BLaER1 treated with 17β-estradiol and CSF1 and Interleukin-3, amounts not matched to agents 10 nM and 100 nM (cell line): Measurements from ENCODE around the gene TMC4.

Experiments used
- H3K27ac ChIP-seq, 11 experiments: shearing (Covaris generic); formaldehyde crosslinking; 2 replicates each; pipeline ENCODE4 v1.8.1; 2022
- H3K27me3 ChIP-seq, 11 experiments: shearing (Covaris generic); formaldehyde crosslinking; 2 replicates each; pipeline ENCODE4 v1.8.1; 2022
- H3K36me3 ChIP-seq, 11 experiments: shearing (Covaris generic); formaldehyde crosslinking; 2 replicates each; pipeline ENCODE4 v1.8.1; 2022
- H3K4me1 ChIP-seq, 10 experiments: shearing (Covaris generic); formaldehyde crosslinking; 2 replicates each; pipeline ENCODE4 v1.8.1; 2022
- H3K4me2 ChIP-seq, 11 experiments: shearing (Covaris generic); formaldehyde crosslinking; 2 replicates each; pipeline ENCODE4 v1.8.1; 2022
- H3K4me3 ChIP-seq, 10 experiments: shearing (Covaris generic); formaldehyde crosslinking; 2 replicates each; pipeline ENCODE4 v1.8.1; 2022
- H3K9ac ChIP-seq, 11 experiments: shearing (Covaris generic); formaldehyde crosslinking; 2 replicates each; pipeline ENCODE4 v1.8.1; 2022
- H3K9me3 ChIP-seq, 11 experiments: shearing (Covaris generic); formaldehyde crosslinking; replicated peaks in 1 of 11; 2 replicates each; pipeline ENCODE4 v1.8.1; 2022
- H4K20me1 ChIP-seq, 11 experiments: shearing (Covaris generic); formaldehyde crosslinking; 2 replicates each; pipeline ENCODE4 v1.8.1; 2022
- Cebpa-rat ChIP-seq, 11 experiments: shearing (Covaris generic); IDR thresholded peaks; 2 replicates each; pipeline ENCODE4 v1.8.1; 2022

Gene TMC4

GRCh38 chr19:54128441-54128725, 44.6 kb downstream of the TMC4 start:
- Histone ChIP-seq H3K9ac (no peak overlapping the region), H3K4me2 (no peak overlapping the region), H3K4me3 (no peak overlapping the region), H3K4me1 (no peaks in the 10 kb centered on the region), H3K36me3 (peaks cover 81 to 100% (median 90%) of the 10 kb centered on the region in 11 experiments), H3K9me3 (no peaks in the 10 kb centered on the region), H3K27me3 (no peaks in the 10 kb centered on the region), H4K20me1 (peaks cover 0 to 47% (median 0%) of the 10 kb centered on the region in 11 experiments; a peak in 5 of 22 replicates), H3K27ac (no peak overlapping the region)
- TF ChIP-seq Cebpa-rat (IDR thresholded peaks at IDR 0.05): no peak

DNA sequence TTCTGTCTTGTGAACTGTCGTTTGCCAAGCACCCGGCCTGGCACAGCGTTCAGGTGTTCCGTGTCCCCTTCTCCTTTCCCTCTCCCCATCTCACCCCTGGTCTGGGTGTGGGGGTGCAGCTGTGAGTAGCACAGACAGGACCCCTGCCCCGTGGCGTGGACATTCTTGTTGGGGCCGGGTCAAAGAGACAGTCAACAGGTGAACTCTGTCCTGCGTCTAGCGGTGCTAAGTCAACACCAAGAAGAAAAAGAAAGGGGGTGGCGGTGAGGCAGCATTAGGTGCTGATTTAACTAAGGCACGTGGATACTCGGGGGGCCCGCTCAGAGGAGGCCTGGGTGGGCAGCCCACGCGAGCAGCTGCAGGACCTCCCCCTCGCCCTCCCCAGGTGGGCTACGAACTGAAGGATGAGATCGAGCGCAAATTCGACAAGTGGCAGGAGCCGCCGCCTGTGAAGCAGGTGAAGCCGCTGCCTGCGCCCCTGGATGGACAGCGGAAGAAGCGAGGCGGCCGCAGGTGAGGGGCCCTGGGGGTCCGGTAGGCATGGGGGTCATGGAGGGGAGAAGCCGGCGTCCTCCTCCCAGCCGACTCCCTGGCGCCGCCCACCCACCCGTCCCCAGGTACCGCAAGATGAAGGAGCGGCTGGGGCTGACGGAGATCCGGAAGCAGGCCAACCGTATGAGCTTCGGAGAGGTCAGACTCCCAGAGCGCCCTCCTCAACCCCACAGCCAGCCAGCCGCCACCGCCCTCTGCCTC, 45.1 kb downstream of the TMC4 start:
- Histone ChIP-seq H3K9ac (no peak overlapping the region), H3K36me3 (peaks cover 86 to 100% (median 92%) of the 10 kb centered on the region in 11 experiments), H3K9me3 (no peaks in the 10 kb centered on the region), H3K4me3 (no peak overlapping the region), H3K4me2 (no peak overlapping the region), H3K27me3 (no peaks in the 10 kb centered on the region), H4K20me1 (peaks cover 0 to 48% (median 2%) of the 10 kb centered on the region in 11 experiments; a peak in 5 of 22 replicates), H3K27ac (no peak overlapping the region), H3K4me1 (no peaks in the 10 kb centered on the region)
- no peak for TF ChIP-seq Cebpa-rat (IDR thresholded peaks at IDR 0.05)

DNA sequence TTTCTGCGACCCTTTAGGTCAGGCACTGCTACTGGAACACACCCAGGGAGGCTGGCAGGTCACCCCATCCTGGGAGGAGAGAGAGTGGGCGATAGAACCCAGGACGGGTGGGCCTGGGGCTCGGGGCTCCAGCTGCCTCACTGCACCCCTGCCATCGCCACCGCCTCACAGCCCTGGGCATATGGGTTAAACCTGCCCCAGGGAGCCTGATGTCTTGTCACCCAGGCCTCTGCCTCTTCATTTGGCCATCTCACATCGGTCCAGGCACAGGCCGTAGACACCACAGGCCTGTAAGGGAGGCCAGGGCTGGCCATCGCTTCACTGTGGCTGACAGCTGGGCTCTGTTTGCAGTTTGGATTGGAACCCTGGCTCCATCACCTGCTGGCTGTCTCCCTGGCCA, 47.2 kb downstream of the TMC4 start:
- H3K4me1 ChIP-seq: no peaks in the 10 kb centered on the region
- no peak overlapping the region for H3K4me2 ChIP-seq
- peaks cover 88 to 98% (median 93%) of the 10 kb centered on the region in 11 experiments for H3K36me3 ChIP-seq
- H3K4me3 ChIP-seq: no peak overlapping the region
- H3K27ac ChIP-seq: no peak overlapping the region
- H3K27me3 ChIP-seq: no peaks in the 10 kb centered on the region
- peaks cover 0 to 42% (median 6%) of the 10 kb centered on the region in 11 experiments; a peak in 4 of 22 replicates for H4K20me1 ChIP-seq
- H3K9ac ChIP-seq: 0 out of 22 replicates have a peak overlapping the region, but pooled peaks of 1 of the 11 experiments have one; percentile 6
- no peaks in the 10 kb centered on the region for H3K9me3 ChIP-seq
- TF ChIP-seq Cebpa-rat (IDR thresholded peaks at IDR 0.05): no peak

- Histone ChIP-seq H3K4me1 (no peaks in the 10 kb centered on the region), H3K27me3 (no peaks in the 10 kb centered on the region), H3K27ac (no peak overlapping the region), H4K20me1 (peaks cover 0 to 41% (median 10%) of the 10 kb centered on the region in 11 experiments; a peak in 5 of 22 replicates), H3K4me2 (no peak overlapping the region), H3K4me3 (no peak overlapping the region), H3K9me3 (no peaks in the 10 kb centered on the region), H3K36me3 (peaks cover 94 to 100% (median 98%) of the 10 kb centered on the region in 11 experiments), H3K9ac (no peak overlapping the region)
- TF ChIP-seq Cebpa-rat (IDR thresholded peaks at IDR 0.05): no peak
These were observed 48.6 kb downstream of the TMC4 start for GRCh38 chr19:54124393-54124792.

DNA sequence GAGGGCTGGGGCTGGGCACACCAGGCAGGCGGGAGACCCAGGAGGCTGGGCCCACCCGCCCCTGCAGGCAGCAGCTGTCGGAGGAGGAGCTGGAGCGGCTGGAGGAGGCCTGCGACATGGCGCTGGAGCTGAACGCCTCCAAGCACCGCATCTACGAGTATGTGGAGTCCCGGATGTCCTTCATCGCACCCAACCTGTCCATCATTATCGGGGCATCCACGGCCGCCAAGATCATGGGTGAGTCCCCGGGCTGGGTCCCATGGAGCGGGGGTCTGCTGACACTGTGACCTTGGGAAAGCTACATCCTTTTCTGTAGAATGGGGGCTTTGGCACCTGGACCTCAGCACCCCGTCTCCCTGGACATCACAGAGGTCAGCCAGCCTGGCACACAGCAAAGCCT, 49.3 kb downstream of the TMC4 start:
- no peak for TF ChIP-seq Cebpa-rat (IDR thresholded peaks at IDR 0.05)
- H3K27me3 ChIP-seq: no peaks in the 10 kb centered on the region
- H3K36me3 ChIP-seq: peaks cover 93 to 100% (median 97%) of the 10 kb centered on the region in 11 experiments
- H4K20me1 ChIP-seq: peaks cover 0 to 42% (median 8%) of the 10 kb centered on the region in 11 experiments; a peak in 5 of 22 replicates
- no peak overlapping the region for H3K27ac ChIP-seq
- H3K9me3 ChIP-seq: no peaks in the 10 kb centered on the region
- H3K9ac ChIP-seq: no peak overlapping the region
- no peak overlapping the region for H3K4me2 ChIP-seq
- H3K4me3 ChIP-seq: no peak overlapping the region
- no peaks in the 10 kb centered on the region for H3K4me1 ChIP-seq

- H4K20me1 ChIP-seq: peaks cover 0 to 43% (median 15%) of the 10 kb centered on the region in 11 experiments; a peak in 7 of 22 replicates
- H3K4me3 ChIP-seq: no peak overlapping the region
- no peak overlapping the region for H3K9ac ChIP-seq
- no peak overlapping the region for H3K27ac ChIP-seq
- no peaks in the 10 kb centered on the region for H3K27me3 ChIP-seq
- peaks cover 79 to 90% (median 83%) of the 10 kb centered on the region in 11 experiments for H3K36me3 ChIP-seq
- H3K4me1 ChIP-seq: peaks cover 9 to 11% (median 10%) of the 10 kb centered on the region in 10 experiments
- no peak overlapping the region for H3K4me2 ChIP-seq
- no peak for TF ChIP-seq Cebpa-rat (IDR thresholded peaks at IDR 0.05)
- no peaks in the 10 kb centered on the region for H3K9me3 ChIP-seq
These were observed 51.7 kb downstream of the TMC4 start for GRCh38 chr19:54121259-54121658.

DNA sequence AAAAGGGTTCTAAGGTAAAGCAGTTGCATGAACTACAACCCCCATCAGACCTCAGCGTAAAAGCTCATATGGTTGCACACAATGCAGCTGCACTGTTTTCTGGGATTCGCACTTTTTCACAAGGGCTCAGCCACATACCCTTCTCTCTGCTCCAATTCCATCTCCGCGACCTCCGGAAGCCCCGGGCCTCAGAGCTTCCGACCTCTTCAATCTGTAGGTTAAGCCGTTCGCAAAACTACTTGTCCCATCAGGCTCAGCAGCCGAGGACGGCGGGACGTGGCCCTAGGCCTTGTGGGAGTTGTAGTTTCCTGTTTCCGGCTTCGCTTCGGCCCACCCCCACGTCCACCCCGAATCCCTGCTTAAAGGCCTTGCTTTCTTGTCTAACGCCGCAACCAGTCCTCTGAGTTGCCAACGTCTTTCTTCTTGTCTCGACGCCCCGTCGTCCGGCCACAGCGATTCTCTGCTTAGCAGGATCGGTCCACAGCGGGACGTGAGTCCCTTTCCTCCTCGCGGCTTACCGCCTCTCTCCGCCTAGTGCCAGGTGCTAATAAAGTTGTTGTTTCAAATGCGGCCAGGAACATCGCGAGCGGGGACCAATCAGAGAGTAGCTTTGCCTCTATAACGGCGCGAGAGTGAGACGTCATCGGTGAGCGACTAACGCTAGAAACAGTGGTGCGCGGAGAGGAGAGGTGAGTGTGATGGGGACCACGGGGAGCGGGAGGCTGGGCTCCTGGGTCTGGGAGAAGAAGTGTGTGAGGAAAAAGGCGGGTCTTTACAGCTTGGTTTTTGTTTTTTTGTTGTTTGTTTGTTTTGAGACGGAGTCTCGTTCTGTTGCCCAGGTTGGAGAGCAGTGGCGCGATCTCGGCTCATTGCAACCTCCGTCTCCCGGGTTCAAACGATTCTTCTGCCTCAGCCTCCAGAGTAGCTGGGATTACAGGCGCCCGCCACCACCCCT, 57.6 kb downstream of the TMC4 start, which contains the start of the genes PRPF31 and TFPT:
PRPF31 (plus strand) TSS at position 646 of the 955 bp plus-strand sequence. CDS start 2,525 bp downstream, outside the sequence.
TFPT (minus strand) TSS at position 549 of the 955 bp plus-strand sequence; CDS start at position 161, 388 bp downstream.
- Histone ChIP-seq H3K4me2 (peak within 1 kb of the TSS; percentile 89 to 98 (median 95)), H3K9ac (peak within 1 kb of the TSS; percentile 84 to 95 (median 90)), H4K20me1 (peaks cover 0 to 71% (median 29%) of the 10 kb centered on the region in 11 experiments; a peak in 15 of 22 replicates), H3K4me1 (peaks cover 20 to 30% (median 24%) of the 10 kb centered on the region in 10 experiments), H3K27me3 (no peaks in the 10 kb centered on the region), H3K27ac (peak within 1 kb of the TSS; percentile 82 to 93 (median 91)), H3K4me3 (peak within 1 kb of the TSS; percentile 74 to 93 (median 87)), H3K9me3 (no peaks in the 10 kb centered on the region), H3K36me3 (peaks cover 41 to 68% (median 61%) of the 10 kb centered on the region in 11 experiments)
- TF ChIP-seq Cebpa-rat (IDR thresholded peaks at IDR 0.05): no peak

GRCh38 chr19:54114340-54115108, 58.4 kb downstream of the TMC4 start:
- no peaks in the 10 kb centered on the region for H3K27me3 ChIP-seq
- peaks cover 20 to 30% (median 24%) of the 10 kb centered on the region in 10 experiments for H3K4me1 ChIP-seq
- no peak for TF ChIP-seq Cebpa-rat (IDR thresholded peaks at IDR 0.05)
- H3K9me3 ChIP-seq: no peaks in the 10 kb centered on the region
- H3K4me2 ChIP-seq: peak overlapping the region; percentile 89 to 98 (median 95)
- peak overlapping the region; percentile 74 to 93 (median 87) for H3K4me3 ChIP-seq
- H3K9ac ChIP-seq: peak overlapping the region; percentile 84 to 95 (median 90)
- peaks cover 41 to 68% (median 61%) of the 10 kb centered on the region in 11 experiments for H3K36me3 ChIP-seq
- peaks cover 0 to 72% (median 38%) of the 10 kb centered on the region in 11 experiments; a peak in 15 of 22 replicates for H4K20me1 ChIP-seq
- H3K27ac ChIP-seq: peak overlapping the region; percentile 59 to 93 (median 91)
